HEK293 (cell line): ENCODE results near the gene ACSM3.

Experiments
- CTCF ChIP-seq: fragments of 450-650 bp; formaldehyde crosslinking; IDR thresholded peaks from 2 replicates; pipeline ENCODE4 v1.5.1; 2016; ENCODE audit warnings: missing biosample characterization, missing genetic modification characterization
- ELK4 ChIP-seq: IDR thresholded peaks from 2 replicates; pipeline ENCODE4 v1.6.1; 2011; ENCODE audit warnings: mild to moderate bottlenecking, low read depth, low read length, borderline replicate concordance
- PBX3 ChIP-seq: sonication (generic); formaldehyde crosslinking; IDR thresholded peaks from 2 replicates; pipeline ENCODE4 v1.8.1; 2022; ENCODE audit warnings: mild to moderate bottlenecking, moderate library complexity, missing genetic modification reagents

GRCh38 chr16:20767577-20767976 is 3.8 kb downstream of the ACSM3 start:
- TF ChIP-seq CTCF (tag by site-specific recombination): no peak
- TF ChIP-seq PBX3 (CRISPR knock-in tag): no peak
- TF ChIP-seq ELK4: no peak
